HG03558 (cell line): ENCODE results near the gene HIF1A.

Experiments
- ATAC-seq: cut with Tn5 transposase; IDR thresholded peaks from one replicate; pipeline ENCODE4 v1.9.1; 2021; ENCODE audit warnings: moderate number of reproducible peaks; ENCODE audit not compliant: unreplicated experiment; ENCODE audit errors: extremely low read depth

HIF1A gene

GRCh38 chr14:61766151-61766550, 70.8 kb downstream of the HIF1A start:
- no peak for ATAC-seq

GRCh38 chr14:61768240-61768639, 72.9 kb downstream of the HIF1A start:
- no peak for ATAC-seq

GRCh38 chr14:61769893-61770292, 74.6 kb downstream of the HIF1A start:
- ATAC-seq = no peak

GRCh38 chr14:61774861-61775260, 79.5 kb downstream of the HIF1A start:
- ATAC-seq = no peak

- ATAC-seq = peak; percentile 59
These were observed 84.8 kb downstream of the HIF1A start for GRCh38 chr14:61780125-61780524.

GRCh38 chr14:61797309-61797708, 102.0 kb downstream of the HIF1A start:
- no peak for ATAC-seq
